GM12878 (cell line): ENCODE data around the gene ANAPC5. TPM values are rescaled to one million over a fixed set of nuclear protein-coding genes. Genes with fewer than 3 reads are reported as not detected.

Source experiments
- ATAC-seq: fragments of 200-7000 bp; cut with Tn5 transposase; 3 replicates; pipeline ENCODE4 v1.9.1; 2020; ENCODE audit warnings: mild to moderate bottlenecking, moderate library complexity
- BruUV-seq: library from RNA; stranded (reverse); fragments of 400-500 nt; replicated peaks from 2 replicates; lab custom pipeline; 2021; lab: Mats Ljungman, UMichigan
- CTCF ChIA-PET: fragments of 300-600 bp; sonication (Branson Sonifier 250); formaldehyde crosslinking; extraction: SDS; loops from one replicate; lab custom pipeline; 2021; ENCODE audit warnings: inconsistent platforms; lab: Yijun Ruan, JAX
- POLR2A ChIA-PET: fragments of 350-600 bp; formaldehyde crosslinking; extraction: SDS; loops from one replicate; lab custom pipeline; 2021; ENCODE audit warnings: inconsistent platforms; lab: Charles Lee
- RAD21 ChIA-PET: fragments of 300-600 bp; sonication (Branson Sonifier 250); formaldehyde crosslinking; loops from one replicate; lab custom pipeline; 2023; ENCODE audit warnings: antibody characterized with exemption; ENCODE audit not compliant: unreplicated experiment; lab: Charles Lee
- SMC1A ChIA-PET: fragments of 300-600 bp; sonication (Branson Sonifier 250); formaldehyde crosslinking; loops from one replicate; lab custom pipeline; 2023; ENCODE audit not compliant: unreplicated experiment, uncharacterized antibody; lab: Charles Lee
- DNase-seq: peaks from one replicate; pipeline ENCODE4 v3.0.0-alpha.2; 2011; ENCODE audit warnings: low read depth, low spot score
- FAIRE-seq: peaks from 3 replicates; lab custom pipeline; 2011; peaks lifted over from hg19 to GRCh38; lab: Jason Lieb, UNC
- H2AFZ ChIP-seq: 2 replicates; pipeline ENCODE4 v1.6.0; 2011; ENCODE audit warnings: low read depth, low read length, control low read depth; ENCODE audit not compliant: control insufficient read depth
- H3K27ac ChIP-seq: 2 replicates; pipeline ENCODE4 v1.5.1; 2011; ENCODE audit warnings: control low read depth; ENCODE audit not compliant: control insufficient read depth, insufficient read depth
- H3K27me3 ChIP-seq, 2 experiments: replicated peaks in 1 of 2; 2 replicates each; pipeline versions ENCODE4 v1.6.0 to v1.6.1; 2011; ENCODE audit warnings: low read length in 1 of 2; ENCODE audit not compliant: control insufficient read depth in 2 of 2, insufficient read depth in 2 of 2
- H3K36me3 ChIP-seq, 2 experiments: 2 replicates each; pipeline ENCODE4 v1.5.1; 2011; ENCODE audit warnings: low read length in 1 of 2; ENCODE audit not compliant: control insufficient read depth in 2 of 2, insufficient read depth in 2 of 2
- H3K4me1 ChIP-seq: 2 replicates; pipeline ENCODE4 v1.6.1; 2011; ENCODE audit warnings: mild to moderate bottlenecking, low read length, moderate library complexity, mixed read lengths; ENCODE audit not compliant: control insufficient read depth, insufficient read depth
- H3K4me2 ChIP-seq: 2 replicates; pipeline ENCODE4 v1.6.0; 2011; ENCODE audit warnings: control low read depth; ENCODE audit not compliant: control insufficient read depth, insufficient read depth
- H3K4me3 ChIP-seq: fragments of 200-600 bp; sonication (generic); 2 replicates; pipeline ENCODE4 v1.5.1; 2016
- H3K79me2 ChIP-seq: 2 replicates; pipeline ENCODE4 v1.6.0; 2011; ENCODE audit warnings: low read length; ENCODE audit not compliant: control insufficient read depth, insufficient read depth
- H3K9ac ChIP-seq: 2 replicates; pipeline ENCODE4 v1.8.0; 2011; ENCODE audit warnings: low read length, control low read depth, mixed read lengths; ENCODE audit not compliant: control insufficient read depth, insufficient read depth
- H3K9me3 ChIP-seq: replicated peaks from 3 replicates; pipeline ENCODE4 v1.5.1; 2011; ENCODE audit warnings: mild to moderate bottlenecking, low read length; ENCODE audit not compliant: control insufficient read depth, insufficient read depth
- H4K20me1 ChIP-seq: 2 replicates; pipeline ENCODE4 v1.6.0; 2011; ENCODE audit not compliant: control insufficient read depth, insufficient read depth
- ATF2 ChIP-seq: IDR thresholded peaks from 2 replicates; pipeline ENCODE4 v1.6.1; 2012; ENCODE audit warnings: low read length, inconsistent platforms
- CREM ChIP-seq: IDR thresholded peaks from 2 replicates; pipeline ENCODE4 v1.6.1; 2014; ENCODE audit warnings: antibody characterized with exemption, low read depth
- CTCF ChIP-seq, 3 experiments: IDR thresholded peaks in 2 of 3; conservative IDR thresholded peaks in 1 of 3; 2 replicates each; pipeline ENCODE4 v1.5.1; 2011; ENCODE audit warnings: low read depth in 3 of 3, low read length in 3 of 3, mild to moderate bottlenecking in 3 of 3, control low read depth in 2 of 3, moderate library complexity in 2 of 3, inconsistent platforms in 1 of 3, mixed read lengths in 1 of 3; ENCODE audit not compliant: control insufficient read depth in 2 of 3, insufficient read depth in 1 of 3; ENCODE audit errors: extremely low read depth in 1 of 3
- E2F4 ChIP-seq: IDR thresholded peaks from 2 replicates; pipeline ENCODE4 v1.6.1; 2012; ENCODE audit warnings: low read depth, low read length, improper control_type of control experiment
- ESRRA ChIP-seq: IDR thresholded peaks from 2 replicates; pipeline ENCODE4 v1.6.1; 2012; ENCODE audit warnings: mild to moderate bottlenecking, low read length, improper control_type of control experiment
- HCFC1 ChIP-seq: fragments of 150-350 bp; IDR thresholded peaks from 2 replicates; pipeline ENCODE4 v1.6.1; 2014; ENCODE audit warnings: low read length
- IKZF2 ChIP-seq, 2 experiments: fragments of 450-650 bp; IDR thresholded peaks; 2 replicates each; pipeline ENCODE4 v1.6.1; 2017; ENCODE audit warnings: mild to moderate bottlenecking in 2 of 2, moderate library complexity in 2 of 2
- MTA2 ChIP-seq: fragments of 450-650 bp; IDR thresholded peaks from 2 replicates; pipeline ENCODE4 v1.6.1; 2016; ENCODE audit warnings: low read depth, mild to moderate bottlenecking, moderate library complexity
- MYB ChIP-seq: fragments of 150-350 bp; IDR thresholded peaks from 2 replicates; pipeline ENCODE4 v1.6.1; 2014; ENCODE audit warnings: mild to moderate bottlenecking, low read depth, low read length, borderline replicate concordance
- PAX8 ChIP-seq: fragments of 450-650 bp; IDR thresholded peaks from 2 replicates; pipeline ENCODE4 v1.6.1; 2017; ENCODE audit warnings: mild to moderate bottlenecking, moderate library complexity
- POLR2AphosphoS2 ChIP-seq: IDR thresholded peaks from 2 replicates; pipeline ENCODE4 v1.6.1; 2011; ENCODE audit warnings: low read depth, mild to moderate bottlenecking, low read length, improper control_type of control experiment, moderate library complexity
- SREBF2 ChIP-seq: IDR thresholded peaks from 2 replicates; pipeline ENCODE4 v1.6.1; 2012; ENCODE audit warnings: mild to moderate bottlenecking, low read length
- ZNF207 ChIP-seq: fragments of 450-650 bp; IDR thresholded peaks from 2 replicates; pipeline ENCODE4 v1.6.1; 2014; ENCODE audit warnings: antibody characterized with exemption, mild to moderate bottlenecking, borderline replicate concordance
- ZNF274 ChIP-seq: IDR thresholded peaks from one replicate; pipeline ENCODE4 v1.8.0; 2011; ENCODE audit not compliant: insufficient read length, insufficient read depth
- WGBS: methylation state at CpG from one replicate; pipeline ENCODE4 v1.1.6; 2016; ENCODE audit warnings: low lambda C conversion rate; ENCODE audit not compliant: insufficient replicate concordance, insufficient coverage; ENCODE audit errors: missing lambda C conversion rate; 5-methylcytosine and 5-hydroxymethylcytosine counted together
- in situ Hi-C: fragments of 300-500 bp; cut with MboI; formaldehyde crosslinking; loops from 9 replicates; pipeline ENCODE4 v1.14.3; 2018; ENCODE audit warnings: mixed read lengths
- intact Hi-C: fragments of 100-400 bp; cut with micrococcal nuclease; formaldehyde crosslinking; loops from one replicate; pipeline ENCODE4 v1.14.2; 2022; ENCODE audit not compliant: unreplicated experiment
- polyA plus RNA-seq, 11 experiments: library from polyadenylated mRNA; depleted of rRNA in 4 of 11; unstranded in 6 of 11; stranded (reverse) in 5 of 11; fragments of >200 nt; fragmentation: Nextera tagmentation in 4 of 11; fragmentation: Illumina TruSeq in 1 of 11; extraction: Ambion mirVana in 4 of 11; extraction: Trizol in 1 of 11; gene quantifications; 1 replicate in 1 of 11; 2 replicates in 10 of 11; pipeline versions ENCODE4 v1.2.1 to v1.2.3, GENCODE V29; 2011 to 2016; ENCODE audit warnings: inconsistent platforms in 2 of 11, missing spikeins in 2 of 11, low read depth in 1 of 11
- total RNA-seq, 4 experiments: library from RNA; depleted of rRNA in 3 of 4; stranded (reverse); fragments of >200 nt in 3 of 4; fragmentation: Illumina TruSeq in 1 of 4; extraction: Trizol in 1 of 4; gene quantifications; 2 replicates each; pipeline versions ENCODE4 v1.2.1 to v1.2.3, GENCODE V29; 2013 to 2021

The ANAPC5 gene
- total and polyA plus RNA-seq, 10 of the 15 experiments (the other 5 are each of a cell fraction or from before 2014, with no cell fraction given): 102 to 227 (median 166) TPM

GRCh38 chr12:121357331-121357730, 5.1 kb upstream of the ANAPC5 start (continued):
- no peak for TF ChIP-seq MYB
- TF ChIP-seq POLR2AphosphoS2: no peak
- TF ChIP-seq IKZF2 (IDR thresholded peaks at IDR 0.05): no peak
- TF ChIP-seq ZNF207: no peak

- intact Hi-C loops: no loop called here
Measured at GRCh38 chr12:121356657-121357056, 4.4 kb upstream of the ANAPC5 start.

DNA sequence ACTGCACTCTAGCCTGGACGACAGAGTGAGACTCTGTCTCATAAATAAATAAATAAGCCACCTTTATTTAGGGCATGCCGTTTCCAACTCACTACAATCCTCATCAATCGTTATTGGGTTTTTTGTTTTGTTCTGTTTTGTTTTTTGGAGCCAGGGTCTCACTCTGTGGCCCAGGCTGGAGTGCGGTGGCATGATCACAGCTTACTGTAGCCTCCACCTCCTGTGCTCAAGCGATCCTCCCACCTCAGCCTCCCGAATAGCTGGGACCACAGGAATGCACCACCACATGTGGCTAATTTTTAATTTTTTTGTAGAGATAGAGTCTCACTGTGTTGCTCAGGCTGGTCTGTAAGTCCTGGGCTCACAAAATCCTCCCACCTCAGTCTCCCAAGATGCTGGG, 3.6 kb upstream of the ANAPC5 start:
- H3K27ac ChIP-seq: no peak overlapping the region
- WGBS: 93% methylated on average over 6 of the region's 6 CpGs
- SMC1A ChIA-PET: no interaction called here

More at GRCh38 chr12:121356657-121357056, 4.4 kb upstream of the ANAPC5 start:
- no peak for ATAC-seq
- 65% methylated on average over 3 of the region's 3 CpGs for WGBS
- no peaks in the 10 kb centered on the region for H3K9me3 ChIP-seq
- RAD21 ChIA-PET: no interaction called here
- H3K4me2 ChIP-seq: no peak overlapping the region
- no peak overlapping the region for H3K4me3 ChIP-seq
- no peaks in the 10 kb centered on the region for H3K4me1 ChIP-seq
- in situ Hi-C loops: no loop called here
- H3K27ac ChIP-seq: no peak overlapping the region
- H3K79me2 ChIP-seq: peaks cover 7% of the 10 kb centered on the region
- no peak for FAIRE-seq
- H3K36me3 ChIP-seq: no peaks in the 10 kb centered on the region
- no peak overlapping the region for H2AFZ ChIP-seq
- CTCF ChIA-PET: no interaction called here
- SMC1A ChIA-PET: interaction anchor here (0.6 to 0.8 kb wide), 2 partner anchors 51 to 1237 kb away, joined by 3 read pairs; no protein-coding TSS in a partner anchor
- no peaks in the 10 kb centered on the region for H4K20me1 ChIP-seq
- no peaks in the 10 kb centered on the region for H3K27me3 ChIP-seq
- DNase-seq: no peak
- POLR2A ChIA-PET: interaction anchor here (1.0 kb wide), 1 partner anchor 9 kb away, joined by 3 read pairs; no protein-coding TSS in a partner anchor
- TF ChIP-seq SREBF2 (no peak), IKZF2 (IDR thresholded peaks at IDR 0.05) (no peak), ZNF274 (no peak)
- H3K9ac ChIP-seq: no peak overlapping the region
- no TSS peak for BruUV-seq

More for the DNA sequence above, 3.6 kb upstream of the ANAPC5 start:
- BruUV-seq: no TSS peak
- no peak overlapping the region for H3K4me2 ChIP-seq
- no peak overlapping the region for H2AFZ ChIP-seq
- no peaks in the 10 kb centered on the region for H3K27me3 ChIP-seq
- H4K20me1 ChIP-seq: no peaks in the 10 kb centered on the region
- no peak overlapping the region for H3K4me3 ChIP-seq
- POLR2A ChIA-PET: interaction anchor here (1.0 kb wide), 1 partner anchor 10 kb away, joined by 3 read pairs; no protein-coding TSS in a partner anchor
- in situ Hi-C loops: no loop called here
- ATAC-seq (no peak), FAIRE-seq (no peak)
- no peak for TF ChIP-seq ESRRA
- no peak for TF ChIP-seq E2F4
- TF ChIP-seq CTCF (IDR thresholded peaks at IDR 0.05 in 2 of 3, conservative IDR thresholded peaks at IDR 0.05 in 1 of 3; ENCODE audit: control insufficient read depth in 2 of 3, extremely low read depth in 1 of 3, insufficient read depth in 1 of 3, low read depth in 3 of 3, low read length in 3 of 3): no peak
- TF ChIP-seq HCFC1: no peak
- TF ChIP-seq MTA2: no peak
- TF ChIP-seq ATF2: no peak
- TF ChIP-seq PAX8: no peak
- TF ChIP-seq CREM: no peak
- TF ChIP-seq, all 136 proteins: peak for 0
- no peaks in the 10 kb centered on the region for H3K36me3 ChIP-seq
- H3K9ac ChIP-seq: no peak overlapping the region
- no peaks in the 10 kb centered on the region; the same call in 1 of the 2 replicates for H3K4me1 ChIP-seq
- no peak for DNase-seq
- H3K9me3 ChIP-seq: no peaks in the 10 kb centered on the region
- CTCF ChIA-PET: interaction anchor here (1.2 kb wide), 1 partner anchor 18 kb away, joined by 3 read pairs; no protein-coding TSS in a partner anchor
- RAD21 ChIA-PET: no interaction called here
- H3K79me2 ChIP-seq: peaks cover 15% of the 10 kb centered on the region
- intact Hi-C loops: no loop called here
